Measurements from ENCODE around the gene DNAJA3. TPM values are rescaled to one million over a fixed set of nuclear protein-coding genes. Genes with fewer than 3 reads are reported as not detected.

The DNAJA3 gene
- total RNA-seq, 1 experiment from 2014 or later: 64.1 TPM

DNA sequence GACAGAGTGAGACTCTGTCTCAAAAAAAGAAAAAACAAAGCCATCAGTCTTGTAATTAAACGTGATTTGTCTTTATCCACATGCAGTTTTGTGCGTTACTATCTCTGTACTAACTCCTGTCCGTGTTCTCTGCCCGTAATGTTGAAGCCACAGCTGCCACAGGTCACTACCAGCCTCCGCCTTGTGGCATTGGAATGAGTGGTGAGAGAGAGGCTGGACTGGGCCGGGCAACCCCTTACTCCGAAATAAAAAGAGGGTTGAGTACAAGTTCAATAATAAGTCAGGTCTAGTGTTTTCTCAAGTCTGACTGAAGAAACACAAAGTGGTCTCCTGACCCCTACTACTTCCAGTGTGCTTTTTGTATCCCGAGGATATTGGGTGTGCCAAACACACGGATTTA is 5.4 kb downstream of the DNAJA3 start (continued):
- TF ChIP-seq, protein P1, sequence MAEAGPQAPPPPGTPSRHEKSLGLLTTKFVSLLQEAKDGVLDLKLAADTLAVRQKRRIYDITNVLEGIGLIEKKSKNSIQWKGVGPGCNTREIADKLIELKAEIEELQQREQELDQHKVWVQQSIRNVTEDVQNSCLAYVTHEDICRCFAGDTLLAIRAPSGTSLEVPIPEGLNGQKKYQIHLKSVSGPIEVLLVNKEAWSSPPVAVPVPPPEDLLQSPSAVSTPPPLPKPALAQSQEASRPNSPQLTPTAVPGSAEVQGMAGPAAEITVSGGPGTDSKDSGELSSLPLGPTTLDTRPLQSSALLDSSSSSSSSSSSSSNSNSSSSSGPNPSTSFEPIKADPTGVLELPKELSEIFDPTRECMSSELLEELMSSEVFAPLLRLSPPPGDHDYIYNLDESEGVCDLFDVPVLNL (CRISPR knock-in tag; IDR thresholded peaks at IDR 0.05; ENCODE audit: borderline replicate concordance, low read depth): no peak

DNA sequence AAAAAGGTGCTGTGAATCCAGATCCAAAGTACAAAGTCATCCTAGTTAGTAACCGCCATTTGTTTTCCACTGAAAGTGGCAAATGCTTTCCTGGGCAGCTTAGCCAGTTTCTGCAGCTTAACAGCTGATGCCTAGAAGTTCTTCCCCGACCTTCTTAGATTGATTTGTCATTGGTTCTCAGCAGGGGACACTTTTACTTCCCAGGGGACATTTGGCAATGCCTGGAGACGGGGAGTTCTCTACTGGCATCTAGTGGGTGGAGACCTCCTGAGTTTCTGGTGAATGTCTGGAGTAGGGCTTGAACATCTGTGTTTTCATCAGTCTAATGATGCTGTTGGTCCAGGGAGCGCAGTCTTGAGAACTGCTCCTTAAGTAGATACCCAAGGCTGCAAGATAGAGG is 7.6 kb downstream of the DNAJA3 start:
- ATAC-seq: no peak
- DNase-seq (ENCODE audit: low spot score): no peak
- Mint-ChIP-seq H3K4me1 (no peaks in the 10 kb centered on the region), H3K36me3 (peaks cover 46% of the 10 kb centered on the region), H3K27me3 (ENCODE audit: low read depth) (no peaks in the 10 kb centered on the region), H3K27ac (peak overlapping the region; percentile 44; the same call in 1 of the 2 replicates), H3K4me3 (no peak overlapping the region), H3K9me3 (no peaks in the 10 kb centered on the region)
- CTCF ChIA-PET: no interaction called here
- POLR2A ChIA-PET: no interaction called here
- TF ChIP-seq SOX15 (CRISPR knock-in tag; IDR thresholded peaks at IDR 0.05): no peak

DNA sequence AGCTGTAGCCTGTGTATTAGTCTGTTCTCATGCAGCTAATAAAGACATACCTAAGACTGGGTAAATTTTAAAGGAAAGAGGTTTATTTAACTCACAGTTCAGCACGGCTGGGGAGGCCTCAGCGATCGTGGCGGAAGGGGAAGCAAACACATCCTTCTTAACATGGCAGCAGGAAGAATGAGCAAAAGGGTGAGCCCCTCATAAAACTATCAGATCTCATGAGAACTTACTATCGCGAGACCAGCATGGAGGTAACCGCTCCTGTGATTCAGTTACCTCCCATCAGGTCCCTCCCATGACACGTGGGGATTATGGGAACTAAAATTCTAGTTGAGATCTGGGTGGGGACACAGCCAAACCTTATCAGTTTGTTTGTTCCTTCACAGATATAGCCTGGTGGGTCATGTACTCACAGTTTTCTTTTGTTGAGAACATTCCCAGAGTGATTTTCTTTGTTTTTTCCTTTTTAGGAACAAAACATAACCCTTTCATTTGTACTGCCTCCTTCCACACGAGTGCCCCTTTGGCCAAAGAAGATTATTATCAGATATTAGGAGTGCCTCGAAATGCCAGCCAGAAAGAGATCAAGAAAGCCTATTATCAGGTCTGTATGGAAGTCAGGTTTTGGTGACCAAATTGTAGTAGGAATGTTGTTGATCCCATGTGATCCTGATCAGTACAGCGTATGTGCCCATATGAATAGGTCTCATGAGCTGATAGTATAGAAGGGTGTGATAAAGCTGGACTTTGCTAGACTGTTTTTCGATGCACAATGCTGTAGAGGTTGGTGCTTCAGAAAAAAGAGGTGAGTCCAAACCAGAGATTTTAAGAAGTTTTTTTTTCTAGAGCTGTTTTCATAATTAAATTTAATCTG is 8.5 kb downstream of the DNAJA3 start:
- POLR2A ChIA-PET: no interaction called here
- ATAC-seq: no peak
- H3K9me3 Mint-ChIP-seq: no peaks in the 10 kb centered on the region
- TF ChIP-seq, protein P2, sequence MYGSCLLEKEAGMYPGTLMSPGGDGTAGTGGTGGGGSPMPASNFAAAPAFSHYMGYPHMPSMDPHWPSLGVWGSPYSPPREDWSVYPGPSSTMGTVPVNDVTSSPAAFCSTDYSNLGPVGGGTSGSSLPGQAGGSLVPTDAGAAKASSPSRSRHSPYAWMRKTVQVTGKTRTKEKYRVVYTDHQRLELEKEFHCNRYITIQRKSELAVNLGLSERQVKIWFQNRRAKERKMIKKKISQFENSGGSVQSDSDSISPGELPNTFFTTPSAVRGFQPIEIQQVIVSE (CRISPR knock-in tag; IDR thresholded peaks at IDR 0.05; ENCODE audit: borderline replicate concordance): no peak
- TF ChIP-seq ESRRA (CRISPR knock-in tag; IDR thresholded peaks at IDR 0.05; ENCODE audit: borderline replicate concordance) (no peak), HMGA2 (CRISPR knock-in tag; IDR thresholded peaks at IDR 0.05) (no peak), OVOL2 (CRISPR knock-in tag; IDR thresholded peaks at IDR 0.05; ENCODE audit: borderline replicate concordance) (no peak), ZNF416 (CRISPR knock-in tag; IDR thresholded peaks at IDR 0.05) (no peak)
- TF ChIP-seq, protein P3, sequence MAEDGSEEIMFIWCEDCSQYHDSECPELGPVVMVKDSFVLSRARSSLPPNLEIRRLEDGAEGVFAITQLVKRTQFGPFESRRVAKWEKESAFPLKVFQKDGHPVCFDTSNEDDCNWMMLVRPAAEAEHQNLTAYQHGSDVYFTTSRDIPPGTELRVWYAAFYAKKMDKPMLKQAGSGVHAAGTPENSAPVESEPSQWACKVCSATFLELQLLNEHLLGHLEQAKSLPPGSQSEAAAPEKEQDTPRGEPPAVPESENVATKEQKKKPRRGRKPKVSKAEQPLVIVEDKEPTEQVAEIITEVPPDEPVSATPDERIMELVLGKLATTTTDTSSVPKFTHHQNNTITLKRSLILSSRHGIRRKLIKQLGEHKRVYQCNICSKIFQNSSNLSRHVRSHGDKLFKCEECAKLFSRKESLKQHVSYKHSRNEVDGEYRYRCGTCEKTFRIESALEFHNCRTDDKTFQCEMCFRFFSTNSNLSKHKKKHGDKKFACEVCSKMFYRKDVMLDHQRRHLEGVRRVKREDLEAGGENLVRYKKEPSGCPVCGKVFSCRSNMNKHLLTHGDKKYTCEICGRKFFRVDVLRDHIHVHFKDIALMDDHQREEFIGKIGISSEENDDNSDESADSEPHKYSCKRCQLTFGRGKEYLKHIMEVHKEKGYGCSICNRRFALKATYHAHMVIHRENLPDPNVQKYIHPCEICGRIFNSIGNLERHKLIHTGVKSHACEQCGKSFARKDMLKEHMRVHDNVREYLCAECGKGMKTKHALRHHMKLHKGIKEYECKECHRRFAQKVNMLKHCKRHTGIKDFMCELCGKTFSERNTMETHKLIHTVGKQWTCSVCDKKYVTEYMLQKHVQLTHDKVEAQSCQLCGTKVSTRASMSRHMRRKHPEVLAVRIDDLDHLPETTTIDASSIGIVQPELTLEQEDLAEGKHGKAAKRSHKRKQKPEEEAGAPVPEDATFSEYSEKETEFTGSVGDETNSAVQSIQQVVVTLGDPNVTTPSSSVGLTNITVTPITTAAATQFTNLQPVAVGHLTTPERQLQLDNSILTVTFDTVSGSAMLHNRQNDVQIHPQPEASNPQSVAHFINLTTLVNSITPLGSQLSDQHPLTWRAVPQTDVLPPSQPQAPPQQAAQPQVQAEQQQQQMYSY (CRISPR knock-in tag; IDR thresholded peaks at IDR 0.05): no peak
- TF ChIP-seq, protein P4, sequence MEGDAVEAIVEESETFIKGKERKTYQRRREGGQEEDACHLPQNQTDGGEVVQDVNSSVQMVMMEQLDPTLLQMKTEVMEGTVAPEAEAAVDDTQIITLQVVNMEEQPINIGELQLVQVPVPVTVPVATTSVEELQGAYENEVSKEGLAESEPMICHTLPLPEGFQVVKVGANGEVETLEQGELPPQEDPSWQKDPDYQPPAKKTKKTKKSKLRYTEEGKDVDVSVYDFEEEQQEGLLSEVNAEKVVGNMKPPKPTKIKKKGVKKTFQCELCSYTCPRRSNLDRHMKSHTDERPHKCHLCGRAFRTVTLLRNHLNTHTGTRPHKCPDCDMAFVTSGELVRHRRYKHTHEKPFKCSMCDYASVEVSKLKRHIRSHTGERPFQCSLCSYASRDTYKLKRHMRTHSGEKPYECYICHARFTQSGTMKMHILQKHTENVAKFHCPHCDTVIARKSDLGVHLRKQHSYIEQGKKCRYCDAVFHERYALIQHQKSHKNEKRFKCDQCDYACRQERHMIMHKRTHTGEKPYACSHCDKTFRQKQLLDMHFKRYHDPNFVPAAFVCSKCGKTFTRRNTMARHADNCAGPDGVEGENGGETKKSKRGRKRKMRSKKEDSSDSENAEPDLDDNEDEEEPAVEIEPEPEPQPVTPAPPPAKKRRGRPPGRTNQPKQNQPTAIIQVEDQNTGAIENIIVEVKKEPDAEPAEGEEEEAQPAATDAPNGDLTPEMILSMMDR (IDR thresholded peaks at IDR 0.05): no peak
- TF ChIP-seq, protein P5, sequence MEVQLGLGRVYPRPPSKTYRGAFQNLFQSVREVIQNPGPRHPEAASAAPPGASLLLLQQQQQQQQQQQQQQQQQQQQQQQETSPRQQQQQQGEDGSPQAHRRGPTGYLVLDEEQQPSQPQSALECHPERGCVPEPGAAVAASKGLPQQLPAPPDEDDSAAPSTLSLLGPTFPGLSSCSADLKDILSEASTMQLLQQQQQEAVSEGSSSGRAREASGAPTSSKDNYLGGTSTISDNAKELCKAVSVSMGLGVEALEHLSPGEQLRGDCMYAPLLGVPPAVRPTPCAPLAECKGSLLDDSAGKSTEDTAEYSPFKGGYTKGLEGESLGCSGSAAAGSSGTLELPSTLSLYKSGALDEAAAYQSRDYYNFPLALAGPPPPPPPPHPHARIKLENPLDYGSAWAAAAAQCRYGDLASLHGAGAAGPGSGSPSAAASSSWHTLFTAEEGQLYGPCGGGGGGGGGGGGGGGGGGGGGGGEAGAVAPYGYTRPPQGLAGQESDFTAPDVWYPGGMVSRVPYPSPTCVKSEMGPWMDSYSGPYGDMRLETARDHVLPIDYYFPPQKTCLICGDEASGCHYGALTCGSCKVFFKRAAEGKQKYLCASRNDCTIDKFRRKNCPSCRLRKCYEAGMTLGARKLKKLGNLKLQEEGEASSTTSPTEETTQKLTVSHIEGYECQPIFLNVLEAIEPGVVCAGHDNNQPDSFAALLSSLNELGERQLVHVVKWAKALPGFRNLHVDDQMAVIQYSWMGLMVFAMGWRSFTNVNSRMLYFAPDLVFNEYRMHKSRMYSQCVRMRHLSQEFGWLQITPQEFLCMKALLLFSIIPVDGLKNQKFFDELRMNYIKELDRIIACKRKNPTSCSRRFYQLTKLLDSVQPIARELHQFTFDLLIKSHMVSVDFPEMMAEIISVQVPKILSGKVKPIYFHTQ (CRISPR knock-in tag; IDR thresholded peaks at IDR 0.05): no peak
- TF ChIP-seq, protein P6, sequence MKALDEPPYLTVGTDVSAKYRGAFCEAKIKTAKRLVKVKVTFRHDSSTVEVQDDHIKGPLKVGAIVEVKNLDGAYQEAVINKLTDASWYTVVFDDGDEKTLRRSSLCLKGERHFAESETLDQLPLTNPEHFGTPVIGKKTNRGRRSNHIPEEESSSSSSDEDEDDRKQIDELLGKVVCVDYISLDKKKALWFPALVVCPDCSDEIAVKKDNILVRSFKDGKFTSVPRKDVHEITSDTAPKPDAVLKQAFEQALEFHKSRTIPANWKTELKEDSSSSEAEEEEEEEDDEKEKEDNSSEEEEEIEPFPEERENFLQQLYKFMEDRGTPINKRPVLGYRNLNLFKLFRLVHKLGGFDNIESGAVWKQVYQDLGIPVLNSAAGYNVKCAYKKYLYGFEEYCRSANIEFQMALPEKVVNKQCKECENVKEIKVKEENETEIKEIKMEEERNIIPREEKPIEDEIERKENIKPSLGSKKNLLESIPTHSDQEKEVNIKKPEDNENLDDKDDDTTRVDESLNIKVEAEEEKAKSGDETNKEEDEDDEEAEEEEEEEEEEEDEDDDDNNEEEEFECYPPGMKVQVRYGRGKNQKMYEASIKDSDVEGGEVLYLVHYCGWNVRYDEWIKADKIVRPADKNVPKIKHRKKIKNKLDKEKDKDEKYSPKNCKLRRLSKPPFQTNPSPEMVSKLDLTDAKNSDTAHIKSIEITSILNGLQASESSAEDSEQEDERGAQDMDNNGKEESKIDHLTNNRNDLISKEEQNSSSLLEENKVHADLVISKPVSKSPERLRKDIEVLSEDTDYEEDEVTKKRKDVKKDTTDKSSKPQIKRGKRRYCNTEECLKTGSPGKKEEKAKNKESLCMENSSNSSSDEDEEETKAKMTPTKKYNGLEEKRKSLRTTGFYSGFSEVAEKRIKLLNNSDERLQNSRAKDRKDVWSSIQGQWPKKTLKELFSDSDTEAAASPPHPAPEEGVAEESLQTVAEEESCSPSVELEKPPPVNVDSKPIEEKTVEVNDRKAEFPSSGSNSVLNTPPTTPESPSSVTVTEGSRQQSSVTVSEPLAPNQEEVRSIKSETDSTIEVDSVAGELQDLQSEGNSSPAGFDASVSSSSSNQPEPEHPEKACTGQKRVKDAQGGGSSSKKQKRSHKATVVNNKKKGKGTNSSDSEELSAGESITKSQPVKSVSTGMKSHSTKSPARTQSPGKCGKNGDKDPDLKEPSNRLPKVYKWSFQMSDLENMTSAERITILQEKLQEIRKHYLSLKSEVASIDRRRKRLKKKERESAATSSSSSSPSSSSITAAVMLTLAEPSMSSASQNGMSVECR (CRISPR knock-in tag; IDR thresholded peaks at IDR 0.05; ENCODE audit: borderline replicate concordance): no peak

More for the DNA sequence above, 8.5 kb downstream of the DNAJA3 start:
- CTCF ChIA-PET: no interaction called here
- DNase-seq (ENCODE audit: low spot score): no peak
- H3K36me3 Mint-ChIP-seq: peaks cover 46% of the 10 kb centered on the region
- 0 out of 2 replicates have a peak overlapping the region, but pooled peaks have one; percentile 4 for H3K27ac Mint-ChIP-seq
- H3K27me3 Mint-ChIP-seq (ENCODE audit: low read depth): no peaks in the 10 kb centered on the region
- H3K4me3 Mint-ChIP-seq: no peak overlapping the region
- H3K4me1 Mint-ChIP-seq: no peaks in the 10 kb centered on the region
